PFSK-1 (cell line): Measurements from ENCODE around the gene MRAP.

ENCODE experiments used
- FOXP2 ChIP-seq: optimal IDR thresholded peaks from 2 replicates; pipeline ENCODE3; 2011; ENCODE audit warnings: borderline replicate concordance, control low read depth, inconsistent platforms; ENCODE audit not compliant: insufficient read depth; ENCODE audit errors: extremely low read length, extremely low read depth
- POLR2AphosphoS5 ChIP-seq: IDR thresholded peaks from 2 replicates; pipeline ENCODE4 v1.6.1; 2012; ENCODE audit warnings: low read depth, mild to moderate bottlenecking, control low read depth, low read length, moderate library complexity
- SIN3A ChIP-seq: IDR thresholded peaks from 2 replicates; pipeline ENCODE4 v1.6.1; 2012; ENCODE audit warnings: mild to moderate bottlenecking, low read length, moderate library complexity, borderline replicate concordance; ENCODE audit not compliant: insufficient read depth
- TAF1 ChIP-seq: IDR thresholded peaks from 2 replicates; pipeline ENCODE4 v1.6.1; 2012; ENCODE audit warnings: low read length, control low read depth, borderline replicate concordance; ENCODE audit not compliant: insufficient read depth
- TF ChIP-seq, protein P1 (sequence below), 2 experiments: IDR thresholded peaks; 2 replicates each; pipeline versions ENCODE4 v1.6.1 to v1.8.0; 2011 to 2012; ENCODE audit warnings: low read depth in 2 of 2, low read length in 2 of 2, control low read depth in 1 of 2, inconsistent platforms in 1 of 2, mild to moderate bottlenecking in 1 of 2, moderate library complexity in 1 of 2; ENCODE audit not compliant: insufficient read depth in 1 of 2

GRCh38 chr21:32322103-32322502 is 23.4 kb downstream of the MRAP start:
- TF ChIP-seq POLR2AphosphoS5 (no peak), TAF1 (no peak), SIN3A (no peak), FOXP2 (no peak)
- TF ChIP-seq, protein P1, sequence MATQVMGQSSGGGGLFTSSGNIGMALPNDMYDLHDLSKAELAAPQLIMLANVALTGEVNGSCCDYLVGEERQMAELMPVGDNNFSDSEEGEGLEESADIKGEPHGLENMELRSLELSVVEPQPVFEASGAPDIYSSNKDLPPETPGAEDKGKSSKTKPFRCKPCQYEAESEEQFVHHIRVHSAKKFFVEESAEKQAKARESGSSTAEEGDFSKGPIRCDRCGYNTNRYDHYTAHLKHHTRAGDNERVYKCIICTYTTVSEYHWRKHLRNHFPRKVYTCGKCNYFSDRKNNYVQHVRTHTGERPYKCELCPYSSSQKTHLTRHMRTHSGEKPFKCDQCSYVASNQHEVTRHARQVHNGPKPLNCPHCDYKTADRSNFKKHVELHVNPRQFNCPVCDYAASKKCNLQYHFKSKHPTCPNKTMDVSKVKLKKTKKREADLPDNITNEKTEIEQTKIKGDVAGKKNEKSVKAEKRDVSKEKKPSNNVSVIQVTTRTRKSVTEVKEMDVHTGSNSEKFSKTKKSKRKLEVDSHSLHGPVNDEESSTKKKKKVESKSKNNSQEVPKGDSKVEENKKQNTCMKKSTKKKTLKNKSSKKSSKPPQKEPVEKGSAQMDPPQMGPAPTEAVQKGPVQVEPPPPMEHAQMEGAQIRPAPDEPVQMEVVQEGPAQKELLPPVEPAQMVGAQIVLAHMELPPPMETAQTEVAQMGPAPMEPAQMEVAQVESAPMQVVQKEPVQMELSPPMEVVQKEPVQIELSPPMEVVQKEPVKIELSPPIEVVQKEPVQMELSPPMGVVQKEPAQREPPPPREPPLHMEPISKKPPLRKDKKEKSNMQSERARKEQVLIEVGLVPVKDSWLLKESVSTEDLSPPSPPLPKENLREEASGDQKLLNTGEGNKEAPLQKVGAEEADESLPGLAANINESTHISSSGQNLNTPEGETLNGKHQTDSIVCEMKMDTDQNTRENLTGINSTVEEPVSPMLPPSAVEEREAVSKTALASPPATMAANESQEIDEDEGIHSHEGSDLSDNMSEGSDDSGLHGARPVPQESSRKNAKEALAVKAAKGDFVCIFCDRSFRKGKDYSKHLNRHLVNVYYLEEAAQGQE (IDR thresholded peaks at IDR 0.05; ENCODE audit: insufficient read depth in 1 of 2, low read depth in 2 of 2, low read length in 2 of 2) = no peak
